K562 treated with DMSO at 1 percent for 4 hours (cell line): Measurements from ENCODE around the gene XAF1. TPM values are rescaled to one million over a fixed set of nuclear protein-coding genes. Genes with fewer than 3 reads are reported as not detected.

Experiments used
- total RNA-seq: library from RNA; unstranded; fragments of 300-600 nt; gene quantifications from 2 replicates; pipeline ENCODE4 v1.2.3, GENCODE V29; 2022; ENCODE audit not compliant: insufficient read depth

XAF1 gene
- total RNA-seq: not detected in 2 replicates

GRCh38 chr17:6755731-6756184 lies at the start of gene XAF1:
XAF1 (plus strand) TSS chr17:6756046; CDS start chr17:6756079, 33 bp downstream.

GRCh38 chr17:6713130-6713917 lies 42.5 kb upstream of the XAF1 start, which contains the start of gene SLC13A5:
SLC13A5 (minus strand) TSS chr17:6713369; CDS start chr17:6713333, 36 bp downstream.

GRCh38 chr17:6775871-6776405 lies 20.1 kb downstream of the XAF1 start, which contains the start of gene FBXO39:
FBXO39 (plus strand) TSS chr17:6776215; CDS start chr17:6779869, 3,654 bp downstream.

Other genes starting within 250 kb of the XAF1 start
- 0.10 and 0.55 TPM in 2 replicates for gene PITPNM3, start 199.5 kb upstream of the XAF1 start, total RNA-seq
- 3.3 and 3.9 TPM in 2 replicates for gene KIAA0753, start 115.3 kb upstream of the XAF1 start, total RNA-seq
- gene TXNDC17, start 115.0 kb upstream of the XAF1 start, total RNA-seq: 63.9 and 67.2 TPM in 2 replicates
- gene MED31, start 104.4 kb upstream of the XAF1 start, total RNA-seq: 4.5 and 9.7 TPM in 2 replicates
- gene C17orf100, start 104.3 kb upstream of the XAF1 start, total RNA-seq: 0.98 and 1.8 TPM in 2 replicates
- not detected in 2 replicates for gene SLC13A5, start 42.7 kb upstream of the XAF1 start, total RNA-seq
- gene FBXO39, start 20.2 kb downstream of the XAF1 start, total RNA-seq: not detected in 2 replicates
- gene TEKT1, start 75.7 kb downstream of the XAF1 start, total RNA-seq: not detected in 2 replicates
- 3.8 and 6.1 TPM in 2 replicates for gene ALOX12, start 240.0 kb downstream of the XAF1 start, total RNA-seq